Psoas muscle (tissue), 8 donors: ENCODE data around the gene PTN. TPM values are rescaled to one million over a fixed set of nuclear protein-coding genes. Genes with fewer than 3 reads are reported as not detected.
"Not testable (repeated sequence)": the region's sequence is repeated elsewhere in the genome, so short reads cannot be mapped to it uniquely, and the experiment has no call there.

ENCODE experiments used
- ATAC-seq, 4 donors: fragments of 200-7000 bp; cut with Tn5 transposase; one replicate each; pipeline ENCODE4 v1.9.1; 2020; ENCODE audit warnings: moderate library complexity in 3 of 4, mild to moderate bottlenecking in 2 of 4
- DNase-seq, 2 donors: peaks; one replicate each; pipeline ENCODE4 v3.0.0-alpha.2; 2020
- H3K27ac ChIP-seq: fragments of 200-600 bp; one replicate; pipeline ENCODE4 v1.8.0; 2022
- H3K27me3 ChIP-seq, 3 donors: fragments of 200-600 bp in 1 of 3; one replicate each; pipeline versions ENCODE4 v1.6.1 to v1.8.0; 2013 to 2022; ENCODE audit warnings: low read length in 2 of 3, mild to moderate bottlenecking in 2 of 3, moderate library complexity in 1 of 3; ENCODE audit not compliant: insufficient read depth in 3 of 3
- H3K36me3 ChIP-seq, 2 donors: fragments of 200-600 bp in 1 of 2; one replicate each; pipeline versions ENCODE4 v1.6.1 to v1.8.0; 2013 to 2022; ENCODE audit warnings: low read depth in 1 of 2, mild to moderate bottlenecking in 1 of 2, moderate library complexity in 1 of 2; ENCODE audit not compliant: insufficient read depth in 1 of 2
- H3K4me1 ChIP-seq: fragments of 200-600 bp; one replicate; pipeline ENCODE4 v1.8.0; 2022
- H3K4me3 ChIP-seq: fragments of 200-600 bp; one replicate; pipeline ENCODE4 v1.8.0; 2022; ENCODE audit warnings: mild to moderate bottlenecking
- H3K9me3 ChIP-seq: fragments of 200-600 bp; one replicate; pipeline ENCODE4 v1.8.0; 2022
- CTCF ChIP-seq: fragments of 200-600 bp; IDR thresholded peaks from one replicate; pipeline ENCODE4 v1.8.0; 2022; ENCODE audit warnings: antibody characterized with exemption
- WGBS, 3 donors: extraction: QIAGEN DNeasy Blood & Tissue Kit; methylation state at CpG; one replicate each; pipeline versions ENCODE4 v1.1.6 to v1.1.7; 2013; 5-methylcytosine and 5-hydroxymethylcytosine counted together
- intact Hi-C, 2 donors: fragments of 100-400 bp; cut with DNase I; formaldehyde crosslinking; loops; one replicate each; pipeline versions ENCODE4 v1.11.0 to v1.14.2; 2022
- polyA plus RNA-seq, 3 donors: library from polyadenylated mRNA; stranded (reverse); fragments of 200-250 nt; gene quantifications; one replicate each; pipeline ENCODE4 v1.2.3, GENCODE V29; 2013
- total RNA-seq, 4 donors: library from RNA; stranded (reverse); fragmentation: NEBNext Ultra II Directional in 2 of 4; extraction: Animal tissue kit (Norgen Biotek cat#: 25700) in 2 of 4; gene quantifications; one replicate each; pipeline versions ENCODE4 v1.2.1 to v1.2.4, GENCODE V29; 2021 to 2023
- donor health status: healthy with polysubstance abuse.
- donor health status: DM: no; HTN: no; CAD: no; lungs with moderate emphysema.
- donor health status: Bipolar disorder and iron deficiency.
- donor health status: healthy.
- donor health status: DM: yes; HTN: yes; CAD: no.
- donor health status: DM: no; HTN: no; CAD: no.
- donor health status: DM: no; HTN: no; CAD: no.
- donor health status: DM: yes; HTN: yes; CAD: no.

PTN gene
- total and polyA plus RNA-seq, 7 donors: 0.13 to 4.2 (median 0.61) TPM

- no peak overlapping the region for H3K4me3 ChIP-seq
- intact Hi-C loops: no loop called here
- no peaks in the 10 kb centered on the region for H3K4me1 ChIP-seq
- no peak for ATAC-seq
- no peaks in the 10 kb centered on the region for H3K36me3 ChIP-seq
- no peaks in the 10 kb centered on the region for H3K27me3 ChIP-seq
- no peak for TF ChIP-seq CTCF
- H3K9me3 ChIP-seq: no peaks in the 10 kb centered on the region
- no peak for DNase-seq
- no peak overlapping the region for H3K27ac ChIP-seq
- WGBS, 3 donors: 67 to 80% (median 76%) methylated on average over 4 of the region's 4 CpGs
These were observed 76.8 kb downstream of the PTN start for GRCh38 chr7:137266764-137267163.

- not testable (repeated sequence) for H3K27me3 ChIP-seq
These were observed 78.1 kb downstream of the PTN start for GRCh38 chr7:137265480-137265879.

GRCh38 chr7:137262599-137262998 lies 80.9 kb downstream of the PTN start:
- no peak overlapping the region for H3K4me3 ChIP-seq
- no peaks in the 10 kb centered on the region for H3K27me3 ChIP-seq
- no peak for ATAC-seq
- intact Hi-C loops: no loop called here
- TF ChIP-seq CTCF: no peak
- no peaks in the 10 kb centered on the region for H3K36me3 ChIP-seq
- WGBS, 3 donors: 90 to 93% (median 91%) methylated on average over 7 of the region's 7 CpGs
- H3K27ac ChIP-seq: no peak overlapping the region
- DNase-seq: no peak
- no peaks in the 10 kb centered on the region for H3K9me3 ChIP-seq
- H3K4me1 ChIP-seq: no peaks in the 10 kb centered on the region

More at GRCh38 chr7:137265480-137265879, 78.1 kb downstream of the PTN start:
- ATAC-seq, H3K4me3 ChIP-seq, H3K9me3 ChIP-seq, H3K27ac ChIP-seq, DNase-seq, H3K4me1 ChIP-seq, H3K36me3 ChIP-seq, intact Hi-C loops: not testable (repeated sequence)
- WGBS, 3 donors: 68 to 86% (median 79%) methylated on average over 7 of the region's 7 CpGs

- intact Hi-C loops: no loop called here
- no peak for TF ChIP-seq CTCF
- Histone ChIP-seq H3K27ac (no peak overlapping the region), H3K9me3 (no peaks in the 10 kb centered on the region), H3K4me1 (no peaks in the 10 kb centered on the region), H3K36me3 (no peaks in the 10 kb centered on the region), H3K27me3 (no peaks in the 10 kb centered on the region), H3K4me3 (no peak overlapping the region)
- 74 to 88% (median 87%) methylated on average over 2 of the region's 2 CpGs for WGBS, 3 donors
- DNase-seq (no peak), ATAC-seq (no peak)
These were observed 85.0 kb downstream of the PTN start for GRCh38 chr7:137258552-137258951.

GRCh38 chr7:137254766-137255165 lies 88.8 kb downstream of the PTN start:
- Histone ChIP-seq H3K4me3 (no peak overlapping the region), H3K36me3 (no peaks in the 10 kb centered on the region), H3K4me1 (no peaks in the 10 kb centered on the region), H3K27ac (no peak overlapping the region), H3K9me3 (no peaks in the 10 kb centered on the region), H3K27me3 (no peaks in the 10 kb centered on the region)
- DNase-seq (no peak), ATAC-seq (no peak)
- TF ChIP-seq CTCF: no peak
- intact Hi-C loops: no loop called here
- 25 to 50% (median 34%) methylated on average over 2 of the region's 2 CpGs for WGBS, 3 donors
